ENCODE results near the gene TUBGCP2. TPM values are rescaled to one million over a fixed set of nuclear protein-coding genes. Genes with fewer than 3 reads are reported as not detected.
"Not testable (repeated sequence)": the region's sequence is repeated elsewhere in the genome, so short reads cannot be mapped to it uniquely, and the experiment has no call there.

TUBGCP2 gene
- polyA plus RNA-seq, 1 donor, result 40.9 TPM

DNA sequence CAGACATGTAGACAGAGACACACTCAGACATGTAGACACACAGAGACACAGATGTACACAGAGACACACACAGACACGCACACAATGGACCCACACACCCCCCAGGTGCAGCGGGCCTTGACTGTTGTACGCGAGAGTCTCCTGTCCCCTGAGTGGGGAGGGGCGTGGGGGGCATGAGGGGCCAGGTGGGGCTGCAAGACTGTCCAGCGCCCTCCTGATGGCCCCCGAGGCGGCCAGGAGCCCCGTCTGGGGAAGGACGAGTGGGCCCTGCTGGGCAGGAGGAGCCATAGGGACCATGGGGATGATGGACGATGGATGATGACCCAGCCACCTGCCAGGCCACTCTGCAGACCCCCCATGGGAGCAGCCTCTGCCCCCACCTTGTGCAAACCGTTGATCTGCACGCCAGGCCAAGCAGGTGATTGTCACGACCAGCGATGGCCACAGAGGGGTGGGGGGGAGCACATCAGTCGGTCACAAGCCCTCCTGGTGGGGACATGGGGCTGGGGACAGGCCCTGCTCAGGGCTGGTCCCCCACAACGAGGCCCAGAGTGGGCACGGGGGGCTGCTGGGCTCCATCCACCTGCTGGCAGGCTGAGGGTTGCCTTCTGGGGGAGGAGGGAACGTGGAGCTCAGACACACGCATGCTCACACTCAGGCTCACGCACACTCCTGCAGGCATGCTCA is 59.4 kb downstream of the TUBGCP2 start:
- no peak for DNase-seq (ENCODE audit: low read depth)

DNA sequence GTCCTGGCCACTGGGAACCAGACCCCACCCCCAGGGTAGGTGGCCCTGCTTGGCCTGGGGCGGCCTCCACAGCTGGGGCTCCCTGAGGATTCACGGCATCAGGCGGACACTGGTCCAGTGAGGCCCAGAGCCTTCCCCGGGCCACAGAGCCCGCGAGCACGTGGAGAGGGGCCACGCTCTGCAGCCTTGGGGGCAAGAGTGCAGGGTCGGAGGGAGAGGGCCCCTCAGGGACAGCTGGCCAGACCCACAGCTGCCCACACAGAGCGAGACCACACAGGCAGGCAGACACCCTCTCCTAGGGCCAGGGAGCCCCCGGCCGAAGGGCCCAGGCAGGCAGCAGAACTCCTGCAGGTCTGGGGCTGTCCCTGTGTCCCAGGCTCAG is 60.3 kb downstream of the TUBGCP2 start:
- no peak for DNase-seq (ENCODE audit: low read depth)

DNA sequence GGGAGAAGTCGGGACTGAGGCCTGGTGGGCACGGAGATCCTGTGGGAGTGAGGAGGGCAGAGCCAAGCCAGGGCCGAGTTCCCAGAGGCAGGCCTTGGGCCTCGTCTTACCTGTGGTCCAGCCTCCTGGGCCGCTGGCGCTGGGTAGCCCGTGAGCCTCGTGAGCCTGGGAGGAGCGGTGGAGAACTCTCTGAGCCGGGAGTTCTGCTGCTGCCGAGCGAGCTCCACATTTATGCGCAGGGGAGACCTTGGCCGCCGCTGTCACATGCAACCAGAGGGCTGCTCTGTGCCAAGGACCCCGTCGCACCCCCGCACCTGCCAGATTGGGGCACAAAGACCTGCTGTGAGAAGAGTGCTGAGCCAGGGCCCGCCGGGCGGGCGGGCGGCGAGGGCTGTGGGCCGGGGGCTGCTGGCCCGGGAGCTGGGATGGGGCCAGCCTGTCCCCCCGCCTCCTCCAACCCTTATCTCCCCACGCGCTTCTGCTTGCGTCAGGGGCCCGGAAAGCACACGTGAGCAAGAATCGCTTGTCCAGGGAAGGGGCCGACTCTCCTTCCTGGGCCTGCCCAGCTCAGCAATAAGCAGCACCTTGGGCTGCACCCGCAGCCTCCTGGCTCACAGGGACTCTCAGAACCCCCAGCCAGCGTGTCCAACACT is 60.9 kb downstream of the TUBGCP2 start:
- no peak for DNase-seq (ENCODE audit: low read depth)

DNA sequence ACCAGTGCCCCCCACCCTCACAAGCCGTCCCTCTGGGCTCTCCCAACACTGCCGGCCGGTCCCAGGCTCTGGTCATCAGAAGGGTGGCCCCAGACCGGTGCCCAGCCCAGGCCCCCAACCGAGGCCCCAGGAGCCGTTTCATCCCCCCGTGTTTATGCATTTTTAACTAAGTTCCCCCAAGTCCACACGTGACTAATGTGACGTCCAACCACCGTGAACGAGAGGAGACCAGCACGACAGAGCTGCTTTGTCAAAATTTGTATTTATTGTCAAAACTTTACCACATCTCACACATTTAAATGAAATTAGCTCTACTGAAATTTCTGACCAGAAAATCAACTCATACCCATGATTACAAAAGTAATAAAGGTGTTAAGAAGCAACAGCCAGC is 62.4 kb downstream of the TUBGCP2 start:
- no peak for DNase-seq (ENCODE audit: low read depth)

DNA sequence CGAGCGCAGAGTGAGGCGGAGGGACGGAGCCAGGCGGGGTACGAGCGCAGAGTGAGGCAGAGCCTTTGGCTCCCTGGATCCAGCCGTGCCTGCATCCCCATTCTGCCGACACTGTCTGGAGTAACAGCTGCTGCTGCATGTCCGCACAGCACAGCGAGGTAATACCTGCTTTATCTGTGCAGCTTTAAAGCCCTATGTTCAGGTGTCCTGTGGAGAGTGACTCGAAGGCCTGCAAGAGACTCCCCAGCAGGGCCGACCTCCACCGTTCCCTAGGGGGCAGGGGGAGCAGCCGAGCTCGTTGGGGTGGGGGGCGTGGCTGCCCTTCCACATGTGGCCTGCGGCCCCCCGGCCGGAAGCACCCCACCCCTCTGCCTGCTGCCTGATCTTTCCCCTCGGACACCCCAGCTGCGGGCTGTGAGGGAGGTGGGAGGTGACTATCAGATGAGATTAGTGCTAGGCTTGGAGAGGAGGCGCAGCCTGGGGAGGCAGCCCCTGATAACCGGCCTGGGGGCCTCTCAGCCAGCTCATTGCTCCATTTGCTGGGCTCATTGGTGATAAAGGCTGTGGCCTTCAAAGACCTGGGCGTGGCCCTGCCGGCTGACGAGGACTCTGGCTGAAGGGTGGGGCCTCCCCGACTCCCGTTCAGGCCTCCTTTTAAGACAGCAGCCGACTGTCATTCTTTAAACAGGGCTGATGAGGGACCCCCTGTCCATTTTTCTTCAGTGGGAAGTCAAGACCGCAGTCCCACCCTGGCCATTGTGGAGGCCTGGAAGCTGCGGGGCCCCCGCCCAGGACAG is 63.0 kb downstream of the TUBGCP2 start:
- no peak for DNase-seq (ENCODE audit: low read depth)

DNA sequence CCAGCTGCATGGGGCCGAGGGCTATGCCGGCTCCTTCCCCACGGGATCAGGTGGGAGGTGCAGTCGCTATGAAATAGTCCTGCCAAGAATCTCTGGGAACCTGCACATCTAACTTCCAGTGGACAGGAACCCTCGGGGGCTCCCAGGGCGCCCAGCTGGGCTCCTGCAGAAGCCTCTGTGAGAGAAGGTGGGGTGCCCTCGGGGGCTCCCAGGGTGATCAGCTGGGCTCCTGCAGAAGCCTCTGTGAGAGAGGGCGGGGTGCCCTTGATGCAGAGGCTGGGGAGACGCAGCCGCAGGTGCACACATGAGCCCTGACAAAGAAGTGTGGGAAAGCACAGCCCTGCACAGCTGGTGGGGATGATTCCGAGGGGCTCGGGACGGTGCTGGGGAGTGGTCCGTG is 65.1 kb downstream of the TUBGCP2 start:
- DNase-seq (ENCODE audit: low read depth), result no peak

DNA sequence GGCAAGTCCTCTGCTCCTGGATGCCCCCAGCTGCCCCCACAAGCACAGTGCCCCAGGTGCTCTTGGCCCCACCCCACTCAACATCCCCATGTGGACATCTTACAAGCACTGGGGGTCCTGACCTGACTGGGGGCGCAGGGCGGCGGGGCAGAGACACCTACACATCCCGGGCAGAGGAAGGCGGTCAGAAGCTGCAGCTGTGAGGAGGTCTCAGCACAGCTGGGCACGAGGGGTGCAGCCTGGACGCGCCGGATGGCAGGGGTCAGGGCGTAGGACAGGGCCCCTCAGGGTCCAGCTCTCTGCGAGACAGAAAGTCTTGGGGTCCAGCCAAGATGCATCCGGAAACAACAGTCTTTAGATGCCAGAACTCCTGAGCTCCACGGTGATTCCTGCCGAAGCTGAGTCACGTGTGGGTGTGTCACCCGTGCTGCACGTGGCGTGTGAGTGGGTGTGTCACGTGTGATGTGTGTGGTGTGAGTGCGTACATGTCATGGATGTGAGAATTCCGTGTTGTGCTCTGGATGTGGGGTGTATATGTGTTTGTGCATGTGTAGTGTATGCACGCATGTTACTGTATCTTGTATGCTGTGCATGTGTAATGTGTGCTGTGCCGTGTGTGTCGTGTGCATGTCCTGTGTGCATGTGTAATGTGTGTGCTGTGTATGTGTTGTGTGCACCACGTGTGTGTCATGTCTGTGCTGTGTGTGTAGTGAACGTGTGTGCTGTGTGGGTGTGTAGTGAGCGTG is 65.9 kb downstream of the TUBGCP2 start:
- no peak for DNase-seq (ENCODE audit: low read depth)

DNA sequence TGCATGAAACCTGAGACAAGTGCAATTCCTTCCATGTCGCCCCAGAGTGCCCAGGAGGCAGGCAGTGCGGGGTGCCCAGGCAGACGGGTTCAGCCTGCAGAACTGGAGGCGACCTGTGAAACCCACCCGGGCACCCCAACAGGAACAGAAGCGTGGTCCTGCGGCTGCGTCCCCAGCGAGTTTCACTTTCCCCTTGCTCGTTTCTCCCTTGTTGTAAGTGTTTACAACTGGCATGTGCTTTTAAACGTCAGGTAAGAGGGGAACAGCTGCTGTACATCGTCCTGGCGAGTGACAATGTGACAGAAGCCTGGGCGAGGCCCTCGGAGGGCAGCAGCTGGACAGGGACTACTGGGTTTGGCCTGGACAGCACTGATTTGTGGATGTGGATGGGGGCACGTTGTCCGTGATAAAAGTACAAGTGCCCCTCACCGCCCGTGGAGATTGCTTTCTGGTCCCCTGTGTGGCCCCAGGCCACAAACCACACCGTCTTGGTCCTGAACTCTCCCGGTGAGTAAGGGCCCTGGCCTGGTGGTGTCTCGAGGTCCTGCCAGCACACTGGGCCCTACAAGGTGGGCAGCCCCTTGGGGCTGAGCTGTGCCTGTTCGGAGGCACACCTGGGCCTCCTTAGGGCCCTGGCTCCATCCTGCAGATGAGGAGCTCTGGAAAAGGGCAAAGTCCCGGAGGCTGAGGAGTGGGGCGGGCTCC is 67.0 kb downstream of the TUBGCP2 start:
- no peak for DNase-seq (ENCODE audit: low read depth)

DNA sequence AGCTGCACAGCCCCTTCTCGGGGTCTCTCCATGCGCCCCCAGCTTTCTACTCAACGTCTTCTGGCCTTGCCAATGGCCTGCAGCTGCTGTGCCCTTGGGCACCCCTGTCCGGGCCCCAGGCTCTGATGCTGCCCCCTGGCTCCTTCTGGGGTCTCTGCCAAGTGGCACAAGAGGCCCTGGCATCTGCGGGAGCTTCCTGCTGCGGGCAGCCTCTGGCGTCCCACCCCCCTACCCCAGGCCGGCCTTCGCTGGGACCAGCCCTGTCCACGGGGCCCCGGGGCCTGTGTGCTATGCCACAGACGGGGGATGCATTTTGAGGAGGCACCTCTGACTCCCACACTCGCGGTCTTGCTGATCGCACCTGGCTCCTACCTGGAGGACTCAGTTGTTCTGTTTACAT is 68.7 kb downstream of the TUBGCP2 start:
- no peak for DNase-seq (ENCODE audit: low read depth)

DNA sequence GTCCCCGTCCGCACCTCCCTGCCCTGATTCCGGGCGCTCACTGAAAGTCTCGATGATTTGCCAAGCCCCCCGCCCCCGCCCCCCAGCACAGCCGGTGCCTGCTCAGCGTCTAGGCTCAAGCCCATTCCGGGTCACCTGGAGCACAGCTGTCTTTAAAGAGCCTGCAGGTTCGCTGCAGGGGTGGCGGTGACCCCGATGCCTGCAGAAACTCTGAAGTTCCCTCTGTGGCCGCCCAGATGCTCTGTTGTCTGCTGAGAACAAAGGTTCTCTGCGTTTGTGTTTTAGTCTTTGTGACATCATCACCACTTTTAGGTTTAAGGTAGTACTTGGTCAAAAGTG is 70.2 kb downstream of the TUBGCP2 start:
- no peak for DNase-seq (ENCODE audit: low read depth)

DNA sequence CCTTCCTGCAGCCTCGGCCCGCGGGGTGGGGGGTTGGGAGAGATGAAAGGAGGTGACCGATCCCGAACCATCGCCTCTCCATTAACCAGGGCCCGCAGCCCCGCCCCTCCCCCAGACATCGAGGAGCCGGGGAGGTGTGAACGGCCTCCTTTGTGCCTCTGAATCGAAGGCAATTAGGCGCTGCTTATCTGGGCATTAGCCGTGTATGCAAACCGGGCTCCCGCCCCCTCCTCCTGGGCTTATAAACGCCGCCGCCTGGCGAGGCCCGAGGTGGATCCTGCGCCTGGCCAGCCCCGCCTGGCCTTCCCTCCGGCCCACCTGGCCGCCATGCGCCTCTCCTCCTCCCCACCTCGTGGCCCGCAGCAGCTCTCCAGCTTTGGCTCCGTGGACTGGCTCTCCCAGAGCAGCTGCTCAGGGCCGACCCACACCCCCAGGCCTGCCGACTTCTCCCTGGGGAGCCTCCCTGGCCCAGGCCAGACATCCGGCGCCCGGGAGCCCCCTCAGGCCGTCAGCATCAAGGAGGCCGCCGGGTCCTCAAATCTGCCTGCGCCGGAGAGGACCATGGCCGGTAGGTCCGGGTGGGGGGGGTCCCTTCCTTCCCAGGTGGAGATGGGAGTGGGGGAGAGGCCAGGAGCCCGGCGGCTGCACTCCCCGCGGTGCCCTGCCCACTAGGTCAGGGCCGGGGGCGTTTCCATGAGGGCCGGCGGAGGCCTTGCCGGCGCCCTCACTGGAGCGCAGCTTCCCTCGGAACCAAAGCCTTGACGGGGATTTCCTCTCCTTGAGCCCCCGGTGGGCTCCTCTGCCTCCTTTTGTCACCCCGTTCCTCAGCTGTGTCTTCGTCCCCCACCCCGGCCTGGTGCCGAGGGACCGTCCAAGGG is 70.8 kb downstream of the TUBGCP2 start, which contains the start of gene VENTX:
VENTX (plus strand) TSS at position 268 of the 878 bp plus-strand sequence; CDS start at position 328, 60 bp downstream.
- no peak for DNase-seq (ENCODE audit: low read depth)

DNA sequence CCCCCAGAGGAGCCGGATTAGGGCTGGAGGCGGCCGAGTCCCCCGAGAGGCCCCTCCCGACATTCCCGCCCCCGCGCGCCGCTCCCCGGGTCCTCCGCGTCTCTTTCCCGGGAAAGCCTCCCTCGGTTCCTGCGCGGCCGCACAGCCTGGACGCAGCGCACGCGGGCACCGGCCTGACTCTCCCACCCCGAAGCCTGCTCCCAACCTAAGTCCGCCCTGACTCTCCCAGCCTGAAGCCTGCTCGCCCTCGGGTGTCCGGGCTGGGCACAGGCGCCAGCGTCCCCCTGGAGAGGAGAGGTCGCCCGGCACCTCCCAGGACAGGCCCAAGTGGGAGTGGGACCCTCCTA is 71.5 kb downstream of the TUBGCP2 start:
- DNase-seq (ENCODE audit: low read depth), result no peak

DNA sequence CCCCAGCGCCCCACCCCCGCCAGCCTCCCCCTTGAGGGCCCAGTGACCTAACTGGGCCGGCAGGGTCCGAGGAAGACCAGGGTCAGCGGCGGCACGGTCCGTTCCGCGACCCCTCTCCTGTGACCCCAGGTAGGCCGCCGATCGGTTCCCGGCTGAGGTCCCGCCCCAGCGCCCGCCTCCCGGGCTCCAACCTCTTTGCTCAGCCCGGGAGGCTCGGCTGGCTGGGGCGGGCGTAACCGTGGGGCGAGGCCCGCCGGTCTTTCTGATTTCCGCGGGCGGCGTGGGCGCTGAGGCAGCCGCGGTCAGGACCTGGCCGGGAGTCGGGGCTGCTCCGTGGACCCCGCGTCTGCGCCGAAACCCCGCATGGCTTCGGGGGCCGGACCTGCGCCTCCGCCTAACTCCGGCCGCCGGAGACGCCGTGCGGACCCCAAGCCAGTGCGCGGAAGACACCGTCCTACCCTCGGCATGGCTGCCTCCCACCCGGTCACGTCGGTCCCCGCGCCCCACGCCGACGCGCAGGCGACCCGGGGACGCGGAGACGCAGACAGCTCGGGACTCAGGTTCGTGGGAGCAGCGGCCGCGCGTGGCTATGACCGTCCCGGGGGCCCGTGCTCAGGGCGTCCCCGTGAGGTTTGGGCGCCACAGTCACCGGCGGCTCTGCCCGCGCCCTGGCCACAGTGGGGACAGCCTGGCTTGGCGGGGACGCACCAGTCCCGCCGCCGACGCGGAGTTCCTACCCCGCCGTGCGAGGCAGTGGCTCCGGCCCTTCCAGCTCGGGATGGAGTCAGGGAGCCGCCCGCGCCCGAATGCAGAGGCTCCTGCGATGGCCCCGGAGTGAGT is 72.1 kb downstream of the TUBGCP2 start:
- DNase-seq (ENCODE audit: low read depth), result no peak

DNA sequence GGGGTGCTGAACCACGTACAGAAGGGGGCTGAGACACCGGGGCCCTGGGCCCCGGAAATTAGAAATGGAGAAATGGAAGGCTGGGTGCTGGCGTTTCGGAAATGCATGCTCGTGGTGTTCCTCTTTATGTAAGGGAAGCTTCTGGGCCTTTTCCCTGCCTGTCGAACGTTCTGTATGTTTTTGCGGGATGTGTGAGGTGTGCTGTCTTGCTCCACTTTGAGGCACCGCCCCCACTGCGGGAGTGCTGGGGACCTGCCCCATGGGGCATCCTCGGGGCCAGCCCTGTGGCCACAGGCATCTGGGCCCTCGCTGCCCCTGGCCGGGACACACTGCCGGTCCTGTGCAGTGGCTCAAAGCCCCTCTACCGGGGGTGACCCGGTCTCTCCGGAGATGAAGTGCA is 72.7 kb downstream of the TUBGCP2 start:
- no peak for DNase-seq (ENCODE audit: low read depth)

DNA sequence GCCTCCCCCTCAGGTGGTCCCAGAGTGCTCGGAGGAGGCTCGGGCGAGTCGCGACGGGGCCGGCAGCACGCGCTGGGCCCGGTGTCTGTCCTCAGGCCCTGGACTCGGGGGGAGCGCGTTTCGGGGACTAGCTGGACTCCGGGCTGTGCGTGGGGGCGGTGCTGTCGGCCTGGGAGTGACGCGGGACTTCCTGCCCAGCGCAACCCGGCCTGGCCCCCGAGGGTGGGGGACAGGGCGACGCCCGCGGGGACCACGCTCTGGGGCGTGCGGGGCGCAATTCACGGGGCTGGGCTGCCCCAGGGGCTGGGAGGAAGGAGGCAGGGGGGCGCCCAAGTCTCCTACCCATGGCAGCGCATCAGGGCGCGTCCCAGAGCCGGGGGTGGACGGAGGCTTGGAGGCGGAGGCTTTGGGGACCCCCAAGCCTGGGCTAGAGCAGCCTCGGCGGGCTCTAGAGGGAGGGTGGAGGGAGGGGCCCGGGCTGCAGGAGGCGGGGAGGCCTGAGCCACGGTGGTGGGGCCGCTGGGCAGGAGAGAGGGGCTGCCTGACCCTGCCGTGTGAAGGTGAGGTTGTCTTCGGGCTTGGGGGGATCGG is 73.3 kb downstream of the TUBGCP2 start:
- DNase-seq (ENCODE audit: low read depth), result no peak

DNA sequence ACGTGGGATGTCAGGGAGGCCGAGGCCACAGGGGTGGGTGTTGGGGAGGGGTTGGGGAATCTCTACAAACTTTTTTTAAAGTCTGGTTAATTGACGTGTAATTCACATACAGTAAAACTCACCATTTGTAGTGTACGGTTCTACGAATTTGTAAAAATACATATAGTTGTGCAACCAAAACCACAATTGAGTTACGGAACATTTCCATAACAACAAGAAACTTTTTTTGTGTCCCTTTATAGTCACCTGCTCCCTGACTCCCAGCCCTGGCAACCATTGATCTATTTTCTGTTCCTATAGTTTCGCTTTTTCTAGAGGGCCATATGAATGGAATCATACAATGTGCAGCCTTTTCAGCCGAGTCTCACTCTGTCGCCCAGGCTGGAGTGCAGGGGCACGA is 73.9 kb downstream of the TUBGCP2 start:
- DNase-seq (ENCODE audit: low read depth), result not testable (repeated sequence)

DNA sequence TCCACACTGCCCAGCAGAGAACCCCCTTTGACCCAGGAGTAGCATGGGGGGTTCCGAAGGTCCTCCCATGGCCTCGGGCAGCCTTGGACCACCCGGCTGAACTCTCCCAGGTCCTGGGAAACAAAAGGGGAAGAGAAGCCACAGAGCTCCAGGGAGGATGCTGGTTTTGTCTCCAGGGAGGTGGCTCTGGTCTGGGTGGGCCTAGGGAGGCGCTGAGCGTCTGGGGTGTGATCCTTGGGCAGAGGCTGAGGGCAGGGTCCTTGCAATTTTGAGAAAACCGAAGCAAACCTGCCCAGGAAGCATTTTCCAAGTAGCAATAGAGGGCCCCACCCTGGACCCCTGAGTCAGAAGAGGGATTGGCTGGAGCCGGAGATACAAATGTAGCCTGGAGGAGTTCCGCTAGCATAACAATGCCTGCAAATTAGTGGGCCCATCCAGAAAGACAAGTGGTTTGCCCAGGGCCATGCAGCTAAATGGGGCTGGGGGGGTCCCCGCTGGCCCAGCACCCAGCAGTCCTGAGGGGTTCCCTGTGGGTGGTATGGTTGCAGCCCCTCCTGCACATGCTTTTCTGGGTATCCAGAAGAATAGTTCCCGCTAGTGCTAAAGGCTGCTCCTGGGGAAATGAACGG is 76.6 kb downstream of the TUBGCP2 start:
- no peak for DNase-seq (ENCODE audit: low read depth)

DNA sequence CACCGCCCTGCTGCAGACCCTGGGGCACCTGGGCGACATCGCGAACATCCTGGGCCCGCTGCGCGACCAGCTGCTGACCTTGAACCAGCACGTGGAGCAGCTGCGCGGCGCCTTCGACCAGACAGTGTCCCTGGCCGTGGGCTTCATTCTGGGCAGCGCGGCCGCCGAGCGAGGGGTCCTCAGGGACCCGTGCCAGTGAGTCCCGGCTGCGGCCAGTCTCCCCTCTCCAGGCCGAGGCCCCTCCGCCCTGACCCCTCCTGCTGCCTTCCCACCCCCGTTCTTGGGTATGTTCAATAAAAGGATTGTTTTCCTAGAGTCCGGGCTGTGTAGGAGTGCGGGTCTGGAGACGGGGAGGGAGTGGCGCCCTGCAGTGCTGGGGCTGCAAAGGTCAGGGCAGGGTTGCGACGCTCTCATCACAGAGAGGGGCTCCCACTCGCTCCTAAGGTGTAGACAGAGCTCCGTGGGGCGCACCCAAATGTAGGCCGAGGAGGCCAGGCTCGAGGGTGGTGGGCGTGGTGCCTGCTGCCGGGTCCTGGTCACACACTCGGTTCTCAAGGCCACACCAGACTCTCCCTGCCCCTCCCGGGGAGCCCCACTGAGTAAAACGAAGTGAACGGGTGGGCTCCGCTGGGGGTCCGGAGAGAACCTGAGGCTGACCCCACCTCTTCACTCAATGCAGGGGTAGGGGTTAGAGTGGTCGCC is 77.3 kb downstream of the TUBGCP2 start:
- no peak for DNase-seq (ENCODE audit: low read depth)
